ENCODE data around the gene NFASC.
A peak's percentile ranks its signal among the peaks of the same experiment; 100 is the strongest.

The NFASC gene

DNA sequence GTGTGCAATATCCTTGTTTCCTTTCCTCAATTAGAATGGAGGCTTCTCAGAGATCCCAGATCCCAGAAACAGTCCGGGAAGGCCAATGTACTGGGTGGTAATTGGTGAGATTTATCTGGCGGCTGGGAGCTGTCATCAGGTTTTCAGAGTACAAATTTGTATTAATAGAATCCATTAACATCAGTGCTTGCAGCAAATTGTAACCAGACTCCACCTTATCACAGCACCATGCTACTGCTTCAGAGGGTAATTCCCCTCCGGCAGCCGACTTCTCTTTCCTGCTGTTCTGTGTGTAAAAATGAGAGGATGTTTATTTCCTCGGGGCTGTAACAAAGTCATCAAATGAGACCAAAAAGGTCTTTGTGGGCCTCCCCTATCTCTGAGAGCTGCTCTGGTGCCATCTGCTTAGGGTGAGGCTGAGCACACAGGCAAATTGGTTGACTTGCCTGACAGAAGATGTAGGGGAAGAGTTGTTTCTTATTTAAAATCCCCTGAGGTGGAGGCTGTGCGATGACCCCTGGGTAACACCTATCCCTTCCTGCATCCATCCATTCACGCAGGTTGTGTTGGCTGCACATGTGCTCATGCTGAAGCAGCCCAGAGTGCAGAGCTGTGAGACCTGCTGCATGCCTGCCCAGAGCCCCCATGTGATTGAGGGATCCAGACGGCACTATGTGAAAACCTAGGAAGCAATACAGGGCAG is 19.2 kb downstream of the NFASC start:
- Histone ChIP-seq H4K20me1 (no peaks in the 10 kb centered on the region), H3K9me3 (replicated peaks in 1 of 11) (no peaks in the 10 kb centered on the region), H3K4me3 (no peak overlapping the region), H3K27ac (no peak overlapping the region), H3K27me3 (no peaks in the 10 kb centered on the region), H3K4me2 (peak overlapping the region; percentile 37 to 85 (median 72); a peak in 21 of 22 replicates), H3K4me1 (peaks cover 10 to 74% (median 47%) of the 10 kb centered on the region in 10 experiments; a peak in 19 of 20 replicates), H3K9ac (no peak overlapping the region), H3K36me3 (no peaks in the 10 kb centered on the region)
- TF ChIP-seq Cebpa-rat (IDR thresholded peaks at IDR 0.05), result no peak

DNA sequence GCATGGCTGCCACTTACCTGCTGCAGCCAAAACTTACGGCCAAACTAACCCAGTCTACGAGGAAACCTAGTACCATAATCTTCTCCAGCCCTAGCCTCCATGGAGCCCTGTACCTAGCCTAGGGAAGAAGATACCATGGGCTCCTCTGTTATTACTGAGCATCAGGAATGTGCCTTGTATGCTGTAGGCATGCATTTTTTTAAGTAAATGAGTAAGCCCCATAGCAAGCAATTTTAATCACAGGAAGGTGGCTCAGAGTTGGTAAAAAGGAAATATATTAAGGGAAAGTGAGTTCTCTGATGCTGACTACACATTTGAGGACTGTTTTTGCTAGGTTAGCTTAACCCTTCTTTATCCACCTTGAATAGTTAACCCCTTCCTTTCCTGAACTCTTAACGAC is 21.2 kb downstream of the NFASC start:
- Histone ChIP-seq H4K20me1 (no peaks in the 10 kb centered on the region), H3K27me3 (no peaks in the 10 kb centered on the region), H3K36me3 (no peaks in the 10 kb centered on the region), H3K4me2 (peak overlapping the region in 3 of 11 experiments; percentile 7 to 27 (median 25); a peak in 2 of 22 replicates), H3K4me3 (no peak overlapping the region), H3K27ac (no peak overlapping the region), H3K9me3 (replicated peaks in 1 of 11) (no peaks in the 10 kb centered on the region), H3K9ac (no peak overlapping the region), H3K4me1 (peaks cover 10 to 54% (median 37%) of the 10 kb centered on the region in 10 experiments; a peak in 19 of 20 replicates)
- no peak for TF ChIP-seq Cebpa-rat (IDR thresholded peaks at IDR 0.05)

DNA sequence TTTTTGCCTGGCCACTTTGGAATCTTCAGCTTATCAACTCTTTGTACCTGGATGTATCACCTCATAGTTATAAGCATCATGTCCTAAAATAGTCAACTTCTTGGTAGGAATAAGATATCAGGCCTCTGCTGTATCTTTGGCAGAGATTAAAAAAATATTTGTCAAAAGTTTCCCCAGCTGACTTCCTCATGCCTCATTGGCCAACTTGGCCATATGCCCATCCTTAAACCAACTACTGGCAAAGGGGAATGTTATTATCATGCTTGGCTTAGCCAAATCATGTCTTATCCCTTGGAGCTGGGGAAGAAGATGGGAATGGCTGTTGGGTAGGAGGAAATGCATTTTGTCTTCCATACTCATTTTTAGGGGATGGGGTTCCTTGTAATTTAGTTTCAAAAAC is 23.4 kb downstream of the NFASC start:
- no peak overlapping the region for H3K4me3 ChIP-seq
- H3K27me3 ChIP-seq, result no peaks in the 10 kb centered on the region
- no peaks in the 10 kb centered on the region for H4K20me1 ChIP-seq
- H3K9ac ChIP-seq, result no peak overlapping the region
- peaks cover 9 to 32% (median 15%) of the 10 kb centered on the region in 10 experiments; a peak in 19 of 20 replicates for H3K4me1 ChIP-seq
- H3K27ac ChIP-seq, result no peak overlapping the region
- no peak overlapping the region for H3K4me2 ChIP-seq
- H3K36me3 ChIP-seq, result no peaks in the 10 kb centered on the region
- no peaks in the 10 kb centered on the region for H3K9me3 ChIP-seq (replicated peaks in 1 of 11)
- no peak for TF ChIP-seq Cebpa-rat (IDR thresholded peaks at IDR 0.05)

DNA sequence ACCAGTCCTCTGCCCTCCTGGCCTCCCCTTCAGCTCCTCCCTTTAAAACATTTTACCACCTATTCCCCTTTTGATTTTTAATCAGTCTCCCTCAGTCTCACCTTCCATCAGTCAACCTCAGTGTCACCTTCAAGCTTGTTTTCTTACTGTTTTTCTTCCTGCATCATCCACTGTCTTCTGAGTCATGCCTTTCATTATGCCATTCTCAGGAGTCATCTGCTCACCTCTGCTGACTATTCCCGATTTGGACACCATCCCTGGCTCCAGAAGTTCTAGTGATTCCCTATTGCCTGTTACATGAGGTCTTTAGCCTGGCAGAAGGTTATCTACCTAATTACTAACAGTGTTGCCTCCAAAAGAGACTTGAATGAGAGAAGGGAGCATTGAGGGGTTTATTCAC is 23.9 kb downstream of the NFASC start:
- no peak for TF ChIP-seq Cebpa-rat (IDR thresholded peaks at IDR 0.05)
- no peaks in the 10 kb centered on the region for H3K9me3 ChIP-seq (replicated peaks in 1 of 11)
- no peaks in the 10 kb centered on the region for H3K27me3 ChIP-seq
- no peak overlapping the region for H3K4me3 ChIP-seq
- H3K36me3 ChIP-seq, result no peaks in the 10 kb centered on the region
- no peak overlapping the region for H3K4me2 ChIP-seq
- no peaks in the 10 kb centered on the region for H4K20me1 ChIP-seq
- H3K9ac ChIP-seq, result no peak overlapping the region
- peaks cover 4 to 26% (median 10%) of the 10 kb centered on the region in 10 experiments; a peak in 18 of 20 replicates for H3K4me1 ChIP-seq
- no peak overlapping the region for H3K27ac ChIP-seq

DNA sequence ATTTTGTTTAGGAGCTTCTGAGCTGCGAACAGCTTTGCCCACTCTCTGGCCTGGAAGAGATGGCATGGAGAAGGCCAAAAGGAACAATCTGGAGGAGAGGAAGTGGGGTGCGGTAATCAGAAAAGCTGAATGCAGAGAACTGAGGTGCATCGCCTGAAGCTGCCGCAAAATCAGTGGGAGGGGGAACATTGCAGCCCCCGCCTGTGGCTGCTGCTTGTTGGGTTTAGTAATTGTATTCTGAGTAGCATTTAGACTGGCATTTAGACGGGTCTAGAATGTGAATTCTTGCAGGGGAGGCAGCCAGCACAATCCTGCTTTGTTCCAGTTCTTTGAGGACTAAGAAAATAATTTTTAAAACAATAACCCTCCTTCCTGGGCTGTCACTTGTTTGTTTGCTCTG is 25.4 kb downstream of the NFASC start:
- TF ChIP-seq Cebpa-rat (IDR thresholded peaks at IDR 0.05), result no peak
- H3K4me2 ChIP-seq, result no peak overlapping the region
- H3K9ac ChIP-seq, result no peak overlapping the region
- no peaks in the 10 kb centered on the region for H4K20me1 ChIP-seq
- no peaks in the 10 kb centered on the region for H3K9me3 ChIP-seq (replicated peaks in 1 of 11)
- H3K27ac ChIP-seq, result no peak overlapping the region
- peaks cover 0 to 17% (median 3%) of the 10 kb centered on the region in 10 experiments; a peak in 7 of 20 replicates for H3K4me1 ChIP-seq
- H3K27me3 ChIP-seq, result no peaks in the 10 kb centered on the region
- H3K36me3 ChIP-seq, result no peaks in the 10 kb centered on the region
- H3K4me3 ChIP-seq, result no peak overlapping the region

DNA sequence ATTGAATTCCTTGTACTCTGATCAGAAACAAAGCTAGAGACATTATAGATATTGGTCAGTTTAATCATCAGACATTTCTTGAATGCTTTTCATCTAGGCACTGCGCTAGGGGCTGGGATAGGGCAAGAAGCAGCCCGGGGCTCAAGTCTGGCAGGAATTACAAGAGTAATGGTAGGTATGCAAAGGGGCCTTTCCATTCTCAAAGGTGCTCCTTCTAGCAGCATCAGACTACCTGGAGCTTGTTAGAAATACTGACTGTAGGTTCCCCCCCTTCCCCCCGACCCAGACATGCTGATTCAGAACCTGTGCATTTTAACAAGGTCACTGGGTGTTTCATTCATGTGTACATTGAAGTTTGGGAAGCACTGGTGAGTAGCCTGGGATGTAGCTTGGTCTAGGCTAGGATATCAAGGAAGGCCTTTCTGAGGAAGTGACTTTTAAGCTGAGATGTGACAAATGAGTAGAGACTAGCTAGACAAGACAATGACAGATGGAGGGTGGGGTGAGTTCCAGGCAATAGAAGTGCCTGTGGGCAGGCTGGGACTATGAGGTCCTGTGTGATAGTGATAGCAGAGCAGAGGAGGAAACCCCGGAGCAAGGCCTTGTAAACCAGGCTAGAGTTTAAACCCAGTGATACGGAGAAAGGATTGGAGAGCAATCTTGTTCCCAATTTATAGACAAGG is 26.3 kb downstream of the NFASC start:
- no peak overlapping the region for H3K9ac ChIP-seq
- no peaks in the 10 kb centered on the region for H4K20me1 ChIP-seq
- H3K27ac ChIP-seq, result no peak overlapping the region
- no peak for TF ChIP-seq Cebpa-rat (IDR thresholded peaks at IDR 0.05)
- no peak overlapping the region for H3K4me2 ChIP-seq
- peaks cover 0 to 15% (median 3%) of the 10 kb centered on the region in 10 experiments; a peak in 7 of 20 replicates for H3K4me1 ChIP-seq
- H3K9me3 ChIP-seq (replicated peaks in 1 of 11), result no peaks in the 10 kb centered on the region
- H3K4me3 ChIP-seq, result no peak overlapping the region
- no peaks in the 10 kb centered on the region for H3K36me3 ChIP-seq
- H3K27me3 ChIP-seq, result no peaks in the 10 kb centered on the region

DNA sequence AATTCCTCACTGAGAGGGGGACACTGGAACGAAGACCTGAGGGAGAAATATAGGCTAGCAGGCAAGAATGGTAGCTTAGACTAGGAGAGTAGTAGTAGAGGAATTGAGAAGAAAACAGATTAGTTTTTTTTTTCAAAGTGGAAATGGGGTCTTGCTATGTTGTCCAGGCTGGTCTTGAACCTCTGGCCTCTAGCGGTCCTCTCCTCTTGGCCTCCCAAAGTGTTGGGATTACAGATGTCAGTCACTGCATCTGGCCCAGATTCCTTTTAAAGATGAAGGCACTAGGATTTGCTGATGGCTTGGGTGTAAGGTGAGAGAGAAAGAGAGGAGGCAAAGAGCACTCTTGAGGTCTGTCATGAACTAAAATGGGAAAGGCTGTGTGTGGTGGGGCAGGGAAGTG is 30.1 kb downstream of the NFASC start:
- TF ChIP-seq Cebpa-rat (IDR thresholded peaks at IDR 0.05), result no peak
- H3K27me3 ChIP-seq, result no peaks in the 10 kb centered on the region

DNA sequence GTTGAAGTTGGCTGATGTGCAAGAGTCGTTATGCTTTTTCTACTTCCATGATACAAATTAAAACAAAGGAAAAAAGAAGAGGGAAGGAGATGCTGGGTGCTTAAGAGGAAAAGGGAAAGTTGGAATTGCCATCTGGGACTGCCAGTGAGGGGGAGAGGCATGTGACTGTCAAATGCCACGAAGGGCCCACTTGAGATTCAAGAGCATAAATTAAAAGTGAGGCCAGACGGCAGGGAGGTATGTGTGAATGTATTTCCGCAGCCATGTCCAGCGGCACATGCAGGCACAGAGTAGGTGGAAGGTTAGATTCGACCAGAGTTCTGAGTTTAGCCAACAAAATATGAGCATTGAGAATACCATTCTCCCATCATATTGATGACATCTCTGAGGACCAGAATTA is 32.0 kb downstream of the NFASC start:
- no peaks in the 10 kb centered on the region for H3K9me3 ChIP-seq (replicated peaks in 1 of 11)
- H3K36me3 ChIP-seq, result no peaks in the 10 kb centered on the region
- no peak overlapping the region for H3K4me3 ChIP-seq
- H4K20me1 ChIP-seq, result no peaks in the 10 kb centered on the region
- H3K27ac ChIP-seq, result no peak overlapping the region
- H3K4me2 ChIP-seq, result no peak overlapping the region
- H3K4me1 ChIP-seq, result peaks cover 0 to 8% (median 0%) of the 10 kb centered on the region in 10 experiments; a peak in 1 of 20 replicates
- H3K27me3 ChIP-seq, result no peaks in the 10 kb centered on the region
- TF ChIP-seq Cebpa-rat (IDR thresholded peaks at IDR 0.05), result no peak
- H3K9ac ChIP-seq, result no peak overlapping the region

More for the DNA sequence above, 30.1 kb downstream of the NFASC start:
- no peaks in the 10 kb centered on the region for H3K9me3 ChIP-seq (replicated peaks in 1 of 11)
- no peak overlapping the region for H3K27ac ChIP-seq
- no peaks in the 10 kb centered on the region for H3K36me3 ChIP-seq
- H3K4me1 ChIP-seq, result peaks cover 0 to 8% (median 0%) of the 10 kb centered on the region in 10 experiments; a peak in 1 of 20 replicates
- H3K9ac ChIP-seq, result no peak overlapping the region
- no peak overlapping the region for H3K4me2 ChIP-seq
- H4K20me1 ChIP-seq, result no peaks in the 10 kb centered on the region
- H3K4me3 ChIP-seq, result no peak overlapping the region

DNA sequence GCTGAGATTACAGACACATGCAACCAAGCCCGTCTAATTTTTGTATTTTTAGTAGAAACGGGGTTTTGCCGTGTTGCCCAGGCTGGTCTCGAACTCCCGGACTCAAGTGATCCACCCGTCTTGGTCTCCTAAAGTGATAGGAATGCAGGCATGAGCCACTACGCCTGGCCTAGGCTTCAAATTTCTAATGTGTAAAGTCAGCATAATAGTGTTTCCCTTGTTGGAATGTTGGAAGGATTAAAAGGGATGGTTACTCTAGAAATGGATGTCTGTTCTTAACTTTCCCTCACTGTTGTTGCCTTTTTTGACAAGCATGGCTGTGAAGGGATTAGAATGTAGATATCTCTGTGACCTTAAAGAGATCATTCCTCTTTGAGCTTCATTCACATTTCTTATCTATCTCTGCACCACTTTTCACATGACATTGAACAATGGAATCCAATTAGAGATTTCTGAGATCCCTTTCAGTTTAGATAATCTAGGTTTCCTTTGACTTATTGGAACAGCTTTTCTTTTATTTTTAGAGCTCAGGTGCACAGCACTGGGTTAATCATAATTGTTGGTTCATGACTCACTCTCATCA is 33.7 kb downstream of the NFASC start:
- H4K20me1 ChIP-seq, result no peaks in the 10 kb centered on the region
- no peak overlapping the region for H3K9ac ChIP-seq
- no peak overlapping the region for H3K27ac ChIP-seq
- H3K9me3 ChIP-seq (replicated peaks in 1 of 11), result no peaks in the 10 kb centered on the region
- H3K4me3 ChIP-seq, result no peak overlapping the region
- peaks cover 0 to 15% (median 2%) of the 10 kb centered on the region in 10 experiments; a peak in 7 of 20 replicates for H3K4me1 ChIP-seq
- no peak overlapping the region for H3K4me2 ChIP-seq
- H3K27me3 ChIP-seq, result no peaks in the 10 kb centered on the region
- no peak for TF ChIP-seq Cebpa-rat (IDR thresholded peaks at IDR 0.05)
- no peaks in the 10 kb centered on the region for H3K36me3 ChIP-seq

Measured in BLaER1 treated with 17β-estradiol and CSF1 and Interleukin-3, amounts not matched to agents 10 nM and 100 nM (cell line).